ENCODE data around the gene DNASE1L3.
"Not testable (repeated sequence)": the region's sequence is repeated elsewhere in the genome, so short reads cannot be mapped to it uniquely, and the experiment has no call there.

Gene DNASE1L3

DNA sequence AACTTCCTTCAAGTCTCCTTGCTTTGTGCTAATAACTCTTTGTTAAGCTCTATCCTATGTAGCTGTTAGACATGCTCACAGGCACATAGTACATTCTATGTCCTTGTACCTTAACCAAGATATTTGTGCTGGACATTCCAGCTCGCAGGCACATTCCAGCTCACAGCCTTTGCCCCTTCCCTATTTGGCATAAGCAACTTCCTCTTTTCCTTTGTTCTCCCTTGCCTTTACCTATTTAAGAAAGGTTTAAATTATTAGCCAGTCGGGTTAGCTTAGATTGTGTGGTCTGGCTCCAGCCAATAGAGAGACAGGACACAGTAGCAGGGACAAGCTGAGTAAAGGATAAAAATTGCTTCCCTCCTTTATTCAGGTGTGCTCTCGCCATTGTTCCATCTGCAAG, 9.3 kb downstream of the DNASE1L3 start:
- DNase-seq (ENCODE audit: low read depth in 2 of 2): not testable (repeated sequence)

- DNase-seq (ENCODE audit: low read depth in 2 of 2): no peak
Measured at GRCh38 chr3:58200846-58201355, 9.9 kb downstream of the DNASE1L3 start.

DNA sequence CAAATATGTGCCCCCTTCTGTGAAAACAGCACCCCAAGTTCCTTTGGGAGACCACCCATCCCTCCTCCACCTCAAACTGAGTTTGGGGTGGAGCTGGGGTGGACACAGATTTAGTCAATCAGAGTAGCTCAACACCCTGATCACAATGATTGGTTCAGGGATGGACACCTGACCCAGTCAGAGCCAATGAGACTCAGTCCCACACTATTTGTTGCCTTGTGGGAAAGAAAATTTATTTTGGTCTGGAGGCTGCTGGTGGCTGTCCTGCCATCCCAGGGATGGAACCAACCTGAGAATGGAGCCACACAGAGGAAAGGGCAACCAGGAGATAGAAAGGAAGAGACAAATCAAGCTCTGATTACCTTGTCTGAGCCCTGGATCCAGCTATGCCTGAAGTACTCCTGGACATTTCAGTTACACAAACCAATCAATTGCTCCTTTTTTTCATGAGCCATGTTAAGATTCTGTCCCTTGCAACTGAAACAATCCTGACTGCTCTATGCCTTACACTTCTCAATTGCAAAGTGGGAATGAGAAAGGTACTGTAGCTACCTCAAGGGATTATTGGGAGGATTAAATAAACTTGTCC, 10.6 kb downstream of the DNASE1L3 start:
- DNase-seq (ENCODE audit: low read depth in 2 of 2): no peak

DNA sequence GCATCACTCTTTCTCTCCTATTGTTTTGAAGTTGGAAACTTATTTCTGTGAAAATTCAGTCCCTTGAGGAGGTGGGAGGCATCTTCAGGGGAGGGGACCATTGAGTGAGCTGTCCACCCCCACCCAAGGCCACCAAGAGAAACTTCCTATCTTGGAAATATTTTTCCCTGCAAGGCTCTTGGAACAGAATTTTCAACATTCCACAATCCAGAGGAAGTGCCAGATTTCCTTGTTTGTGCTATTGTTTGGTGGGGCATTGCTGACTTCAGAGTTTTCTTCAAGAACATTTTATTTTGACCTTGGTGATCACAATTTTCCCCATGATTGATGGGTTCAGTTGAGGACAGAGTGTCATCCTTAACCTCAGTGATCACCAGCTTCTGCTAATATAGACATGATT, 12.0 kb downstream of the DNASE1L3 start:
- DNase-seq (ENCODE audit: low read depth in 2 of 2): no peak

GRCh38 chr3:58198362-58198761, 12.4 kb downstream of the DNASE1L3 start:
- DNase-seq (ENCODE audit: low read depth in 2 of 2): no peak

GRCh38 chr3:58197588-58197987, 13.2 kb downstream of the DNASE1L3 start:
- DNase-seq (ENCODE audit: low read depth in 2 of 2): no peak

- no peak for DNase-seq (ENCODE audit: low read depth in 2 of 2)
Measured at GRCh38 chr3:58193682-58194407, 16.9 kb downstream of the DNASE1L3 start.

GRCh38 chr3:58192069-58192468, 18.7 kb downstream of the DNASE1L3 start:
- no peak for DNase-seq (ENCODE audit: low read depth in 2 of 2)

DNA sequence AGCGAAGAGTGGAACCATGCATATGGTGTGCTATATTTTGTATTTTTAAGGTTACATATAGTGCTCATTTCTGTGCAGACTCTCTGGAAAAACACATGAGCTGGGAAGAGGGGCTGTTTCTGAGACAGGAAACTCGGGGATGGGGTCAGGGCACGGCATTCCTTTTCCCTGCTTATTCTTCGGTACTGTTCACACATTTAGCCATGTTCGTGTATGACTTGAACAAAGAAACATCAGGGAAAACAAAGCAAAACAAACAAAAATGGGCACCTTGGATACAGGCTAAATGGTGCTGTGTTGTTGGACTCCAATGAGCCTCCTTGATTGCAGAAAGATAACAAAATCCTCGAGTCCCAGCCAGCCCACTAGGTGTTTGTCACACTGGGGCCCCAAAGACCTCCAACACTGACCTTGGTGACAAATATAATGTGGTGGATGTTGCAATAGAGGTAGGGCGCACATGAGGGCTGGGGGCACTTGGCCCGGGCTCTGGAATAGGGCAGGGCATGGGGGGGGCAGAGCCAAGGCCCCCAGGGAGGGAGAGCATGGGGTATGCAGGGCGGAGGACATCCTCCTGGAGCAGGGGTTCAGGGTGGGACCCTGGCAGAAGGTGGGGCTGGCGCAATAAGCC, 19.3 kb downstream of the DNASE1L3 start:
- no peak for DNase-seq (ENCODE audit: low read depth in 2 of 2)

DNA sequence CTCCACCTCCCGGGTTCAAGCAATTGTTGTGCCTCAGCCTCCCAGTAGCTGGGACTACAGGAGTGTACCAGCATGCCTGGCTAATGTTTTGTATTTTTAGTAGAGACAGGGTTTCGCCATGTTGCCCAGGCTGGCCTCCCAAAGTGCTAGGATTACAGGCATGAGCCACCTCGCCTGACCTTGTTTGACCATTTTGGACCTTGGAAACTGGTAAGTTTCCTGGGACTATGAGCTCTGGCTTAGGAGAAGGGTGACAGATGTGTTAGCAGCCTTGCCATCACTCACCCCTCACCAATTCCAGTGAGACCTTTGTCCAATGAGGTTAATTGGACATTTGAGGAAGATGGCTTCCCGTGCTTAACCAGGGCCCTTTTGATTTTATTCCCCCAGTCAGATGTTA, 19.9 kb downstream of the DNASE1L3 start:
- DNase-seq (ENCODE audit: low read depth in 2 of 2): no peak

GRCh38 chr3:58190291-58190690, 20.5 kb downstream of the DNASE1L3 start:
- DNase-seq (ENCODE audit: low read depth in 2 of 2): no peak

DNA sequence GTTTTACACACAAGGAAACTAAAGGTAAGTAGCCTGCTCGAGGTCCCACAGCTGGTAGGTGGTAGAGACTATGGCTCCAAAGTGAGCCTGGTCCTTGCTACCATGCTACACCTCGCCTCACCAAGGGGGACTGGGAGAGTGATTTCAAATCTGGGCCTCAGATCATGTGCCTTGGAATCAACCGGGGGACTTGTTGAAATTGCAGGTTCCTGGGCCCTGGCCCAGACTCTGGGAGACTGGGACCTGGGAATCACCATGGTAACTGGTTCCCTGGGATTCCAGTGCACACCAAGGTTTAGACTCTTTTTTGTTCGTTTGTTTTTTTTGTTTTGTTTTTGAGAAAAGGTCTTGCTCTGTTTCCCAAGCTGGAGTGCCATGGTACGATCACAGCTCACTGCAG, 21.1 kb downstream of the DNASE1L3 start:
- DNase-seq (ENCODE audit: low read depth in 2 of 2): no peak

- DNase-seq (ENCODE audit: low read depth in 2 of 2): no peak
Measured at GRCh38 chr3:58188921-58189451, 21.8 kb downstream of the DNASE1L3 start.

DNA sequence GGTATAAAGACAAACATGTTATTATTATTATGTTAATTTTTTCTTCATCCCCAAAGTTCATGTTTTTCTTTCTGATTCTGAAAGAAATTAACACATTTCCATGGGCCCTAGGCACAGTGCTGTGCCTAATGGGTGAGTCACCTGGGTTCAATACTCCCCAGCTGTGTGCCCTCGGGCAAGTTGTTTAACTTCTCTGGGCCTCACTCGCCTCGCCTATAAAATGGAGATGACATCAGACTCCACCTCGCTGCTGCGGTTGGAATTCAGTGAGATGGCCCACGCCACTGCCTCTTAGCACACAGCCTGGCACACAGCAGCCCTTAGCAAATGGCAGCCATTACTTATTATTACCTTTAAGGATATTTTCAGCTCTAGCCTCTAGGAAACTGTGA, 22.6 kb downstream of the DNASE1L3 start:
- DNase-seq (ENCODE audit: low read depth in 2 of 2): no peak

DNA sequence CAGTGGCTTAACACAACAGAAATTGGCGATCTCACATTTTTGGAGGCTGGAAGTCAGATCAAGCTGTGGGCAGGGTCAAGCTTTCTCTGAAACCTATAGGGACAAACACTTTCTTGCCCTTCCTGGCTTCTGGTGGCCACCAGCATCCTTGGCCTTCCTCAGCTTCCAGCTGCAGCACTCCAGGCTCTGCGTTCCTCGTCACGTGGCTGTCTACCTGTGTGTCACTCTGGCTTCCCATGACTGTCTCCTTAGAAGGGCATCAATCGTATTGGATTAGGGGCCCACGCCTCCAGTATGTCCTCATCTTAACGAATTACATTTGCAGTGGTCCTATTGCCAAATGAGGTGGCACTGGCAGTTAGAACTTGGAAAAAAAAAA, 25.8 kb downstream of the DNASE1L3 start:
- no peak for DNase-seq (ENCODE audit: low read depth in 2 of 2)

DNA sequence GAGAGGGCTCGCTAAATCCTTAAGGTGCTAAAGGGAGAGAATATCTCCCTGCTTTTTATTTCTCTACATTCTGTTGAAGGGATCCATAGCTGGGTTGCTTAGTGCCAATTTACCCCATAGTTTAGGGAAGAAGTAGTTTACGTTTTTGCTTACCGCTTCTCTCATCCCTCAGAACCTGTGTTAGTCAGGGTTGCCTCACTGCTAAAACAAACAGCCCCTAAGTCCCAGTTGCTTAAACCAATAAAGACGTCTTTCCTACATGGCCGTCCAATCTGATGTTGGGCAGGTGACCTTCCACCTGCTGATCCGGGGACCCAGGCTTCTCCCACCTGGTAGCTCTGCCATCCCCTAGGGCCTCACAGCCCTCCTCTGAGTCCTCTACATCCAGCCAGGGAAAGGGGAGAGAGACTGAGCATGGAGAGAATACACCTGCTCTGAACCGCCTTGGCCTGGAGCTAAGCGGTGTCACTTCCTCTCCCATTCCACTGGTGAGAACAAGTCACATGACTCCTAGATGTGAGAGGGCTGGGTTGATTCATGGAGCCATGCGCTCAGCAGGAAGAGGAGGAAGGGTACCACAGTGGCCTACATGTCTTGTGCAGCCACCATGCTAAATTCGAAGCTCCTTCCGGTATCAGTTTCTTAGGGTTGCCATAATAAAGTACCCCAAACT, 26.3 kb downstream of the DNASE1L3 start:
- no peak for DNase-seq (ENCODE audit: low read depth in 2 of 2)

DNA sequence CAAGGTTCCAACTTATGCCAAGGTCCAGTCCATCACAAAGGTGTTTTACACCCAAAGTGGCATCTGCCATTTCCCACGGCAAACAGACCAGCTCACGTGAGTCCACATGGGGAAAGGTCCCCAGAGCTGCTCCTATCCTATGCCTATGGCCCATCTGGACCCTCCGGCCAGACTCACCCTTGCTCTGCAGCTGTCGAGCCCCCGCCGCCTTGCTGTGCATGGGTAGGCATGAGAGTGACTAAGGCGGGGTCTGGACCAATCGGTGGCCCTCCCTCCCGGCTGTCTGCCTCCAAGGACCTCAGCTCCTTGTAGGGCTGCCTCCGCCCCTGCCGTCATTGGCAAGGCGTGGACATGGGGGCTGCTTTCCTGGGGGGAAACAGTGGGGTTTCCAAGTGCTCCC, 26.9 kb downstream of the DNASE1L3 start:
- DNase-seq (ENCODE audit: low read depth in 2 of 2): no peak

GRCh38 chr3:58183221-58183620, 27.6 kb downstream of the DNASE1L3 start:
- no peak for DNase-seq (ENCODE audit: low read depth in 2 of 2)

- DNase-seq (ENCODE audit: low read depth in 2 of 2): no peak
Measured at GRCh38 chr3:58180940-58181587, 29.7 kb downstream of the DNASE1L3 start.

DNA sequence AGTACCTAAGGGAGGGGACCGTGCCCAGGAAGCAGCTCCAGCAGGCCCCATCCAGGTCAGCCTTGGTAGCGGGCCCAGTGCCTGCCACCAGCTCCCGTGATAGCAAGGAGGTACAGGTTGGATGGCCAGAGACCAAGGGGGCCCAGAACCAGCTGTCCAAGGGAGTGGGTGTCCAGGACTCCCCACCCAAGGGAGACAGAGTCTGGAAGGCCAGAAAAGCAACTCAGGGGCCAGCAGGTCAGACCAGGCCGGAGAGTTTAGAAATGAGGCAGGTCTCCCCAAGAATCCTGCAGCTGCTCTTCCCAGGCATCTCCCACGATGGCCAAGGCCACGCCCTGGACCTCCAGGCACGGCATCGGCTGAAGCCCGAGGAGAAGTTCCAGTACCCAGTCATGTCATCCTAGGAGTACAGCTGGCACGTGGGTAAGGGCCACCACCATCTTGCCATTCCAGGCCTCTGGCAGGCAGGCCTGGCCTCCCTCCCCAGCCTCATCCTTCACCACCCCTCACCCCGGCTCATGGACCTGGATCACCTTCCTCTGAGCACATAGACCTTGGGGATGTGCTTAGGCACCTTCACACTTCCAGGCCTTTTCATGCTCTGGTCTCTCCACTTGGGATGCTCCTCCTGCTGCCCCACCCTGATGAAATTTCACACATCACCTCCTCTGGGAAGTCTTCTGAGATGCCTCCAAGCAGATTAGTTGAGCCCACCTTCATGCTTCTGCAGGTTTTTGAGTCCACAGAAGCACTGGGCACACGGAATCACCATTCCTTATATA, 30.5 kb downstream of the DNASE1L3 start:
- DNase-seq (ENCODE audit: low read depth in 2 of 2): no peak

Data from stimulated activated CD4-positive, alpha-beta T cell treated with anti-CD3 and anti-CD28 coated beads, Interleukin-1b, Interleukin-23, amount 100 ng/mL, for 1 hour (primary cell).